ENCODE results near the gene LRMDA. TPM values are rescaled to one million over a fixed set of nuclear protein-coding genes. Genes with fewer than 3 reads are reported as not detected.

LRMDA gene
- total and polyA plus RNA-seq, 2 donors (not counting 1 experiment from before 2014, with no cell fraction given): 0.12 TPM; not detected in 1

DNA sequence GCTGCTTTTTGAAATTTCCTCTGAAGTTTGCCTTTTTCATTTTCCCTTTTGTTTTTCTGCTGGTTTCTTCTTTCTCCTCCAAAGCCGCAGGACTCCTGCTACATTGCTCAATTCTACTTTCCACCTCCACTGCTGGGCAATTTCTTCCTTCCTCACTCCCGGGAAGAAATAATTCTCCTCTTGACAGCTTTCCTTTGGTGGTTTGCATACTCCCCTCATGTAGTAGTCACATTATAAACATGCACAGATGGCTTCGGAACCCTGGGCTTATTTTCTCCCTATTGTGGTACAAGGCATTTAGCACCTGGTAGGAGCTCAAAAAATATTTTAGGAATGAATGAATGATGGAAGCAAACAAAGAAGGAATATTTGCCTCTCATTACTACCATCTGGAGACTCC, 977.2 kb downstream of the LRMDA start:
- CTCF ChIA-PET: no interaction called here
- Histone ChIP-seq H3K9ac (ENCODE audit: low read length) (no peak overlapping the region), H3K27ac (ENCODE audit: low read length in 2 of 2) (no peak overlapping the region), H3K4me2 (replicated peaks; ENCODE audit: low read depth, low read length, poor library complexity, severe bottlenecking) (no peak overlapping the region), H3K27me3 (replicated peaks in 1 of 4; ENCODE audit: control extremely low read depth in 1 of 4, control insufficient read depth in 3 of 4, insufficient read depth in 4 of 4, low read length in 3 of 4) (no peaks in the 10 kb centered on the region), H4K20me1 (ENCODE audit: control insufficient read depth, insufficient read depth, low read length, poor library complexity, severe bottlenecking) (no peaks in the 10 kb centered on the region), H3K9me3 (ENCODE audit: control extremely low read depth in 1 of 3, control insufficient read depth in 2 of 3, insufficient read depth in 1 of 3, low read length in 2 of 3) (peaks cover 0 to 3% (median 0%) of the 10 kb centered on the region in 3 donors), H2AFZ (ENCODE audit: insufficient read depth, low read depth, low read length, poor library complexity, severe bottlenecking) (no peak overlapping the region), H3K36me3 (replicated peaks in 1 of 2; ENCODE audit: control extremely low read depth in 1 of 2, control insufficient read depth in 1 of 2, extremely low read depth in 1 of 2, insufficient read depth in 2 of 2, low read length in 1 of 2) (no peaks in the 10 kb centered on the region), H3K79me2 (ENCODE audit: control insufficient read depth, insufficient read depth, low read length) (no peaks in the 10 kb centered on the region), H3K4me1 (ENCODE audit: control insufficient read depth in 2 of 2, insufficient read depth in 2 of 2, low read length in 2 of 2) (no peaks in the 10 kb centered on the region), H3K4me3 (ENCODE audit: control extremely low read depth in 1 of 5, extremely low read depth in 1 of 5, insufficient read depth in 1 of 5, low read depth in 2 of 5, low read length in 4 of 5) (no peak overlapping the region)
- intact Hi-C loops (cut with micrococcal nuclease): no loop called here
- peaks cover 8% of the 10 kb centered on the region for H3K9me3 Mint-ChIP-seq (ENCODE audit: insufficient read depth)
- H3K27me3 Mint-ChIP-seq: no peaks in the 10 kb centered on the region
- WGBS (ENCODE audit: insufficient coverage): 56% methylated on average over 2 of the region's 3 CpGs
- POLR2A ChIA-PET: no interaction called here
- no peak overlapping the region for H3K4me3 Mint-ChIP-seq
- H3K4me1 Mint-ChIP-seq: no peaks in the 10 kb centered on the region
- ATAC-seq (ENCODE audit: low read depth) (no peak), DNase-seq (no peak)
- H3K27ac Mint-ChIP-seq: no peak overlapping the region
- TF ChIP-seq EZH2 (IDR thresholded peaks at IDR 0.05; ENCODE audit: borderline replicate concordance, insufficient read depth, low read depth, low read length, poor library complexity, severe bottlenecking): no peak

GRCh38 chr10:76411729-76412435, 980.5 kb downstream of the LRMDA start:
- ChIA-PET CTCF (no interaction called here), POLR2A (no interaction called here)
- Mint-ChIP-seq H3K4me1 (no peaks in the 10 kb centered on the region), H3K27me3 (no peaks in the 10 kb centered on the region), H3K4me3 (no peak overlapping the region), H3K9me3 (ENCODE audit: insufficient read depth) (peaks cover 9% of the 10 kb centered on the region), H3K27ac (no peak overlapping the region)
- TF ChIP-seq, protein P1, sequence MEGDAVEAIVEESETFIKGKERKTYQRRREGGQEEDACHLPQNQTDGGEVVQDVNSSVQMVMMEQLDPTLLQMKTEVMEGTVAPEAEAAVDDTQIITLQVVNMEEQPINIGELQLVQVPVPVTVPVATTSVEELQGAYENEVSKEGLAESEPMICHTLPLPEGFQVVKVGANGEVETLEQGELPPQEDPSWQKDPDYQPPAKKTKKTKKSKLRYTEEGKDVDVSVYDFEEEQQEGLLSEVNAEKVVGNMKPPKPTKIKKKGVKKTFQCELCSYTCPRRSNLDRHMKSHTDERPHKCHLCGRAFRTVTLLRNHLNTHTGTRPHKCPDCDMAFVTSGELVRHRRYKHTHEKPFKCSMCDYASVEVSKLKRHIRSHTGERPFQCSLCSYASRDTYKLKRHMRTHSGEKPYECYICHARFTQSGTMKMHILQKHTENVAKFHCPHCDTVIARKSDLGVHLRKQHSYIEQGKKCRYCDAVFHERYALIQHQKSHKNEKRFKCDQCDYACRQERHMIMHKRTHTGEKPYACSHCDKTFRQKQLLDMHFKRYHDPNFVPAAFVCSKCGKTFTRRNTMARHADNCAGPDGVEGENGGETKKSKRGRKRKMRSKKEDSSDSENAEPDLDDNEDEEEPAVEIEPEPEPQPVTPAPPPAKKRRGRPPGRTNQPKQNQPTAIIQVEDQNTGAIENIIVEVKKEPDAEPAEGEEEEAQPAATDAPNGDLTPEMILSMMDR (IDR thresholded peaks at IDR 0.05): no peak
- no peak for TF ChIP-seq EZH2 (IDR thresholded peaks at IDR 0.05; ENCODE audit: borderline replicate concordance, insufficient read depth, low read depth, low read length, poor library complexity, severe bottlenecking)
- Histone ChIP-seq H3K4me1 (ENCODE audit: control insufficient read depth in 2 of 2, insufficient read depth in 2 of 2, low read length in 2 of 2) (no peaks in the 10 kb centered on the region), H3K4me3 (ENCODE audit: control extremely low read depth in 1 of 5, extremely low read depth in 1 of 5, insufficient read depth in 1 of 5, low read depth in 2 of 5, low read length in 4 of 5) (no peak overlapping the region), H3K36me3 (replicated peaks in 1 of 2; ENCODE audit: control extremely low read depth in 1 of 2, control insufficient read depth in 1 of 2, extremely low read depth in 1 of 2, insufficient read depth in 2 of 2, low read length in 1 of 2) (no peaks in the 10 kb centered on the region), H4K20me1 (ENCODE audit: control insufficient read depth, insufficient read depth, low read length, poor library complexity, severe bottlenecking) (no peaks in the 10 kb centered on the region), H3K27ac (ENCODE audit: low read length in 2 of 2) (no peak overlapping the region), H3K79me2 (ENCODE audit: control insufficient read depth, insufficient read depth, low read length) (no peaks in the 10 kb centered on the region), H2AFZ (ENCODE audit: insufficient read depth, low read depth, low read length, poor library complexity, severe bottlenecking) (no peak overlapping the region), H3K27me3 (replicated peaks in 1 of 4; ENCODE audit: control extremely low read depth in 1 of 4, control insufficient read depth in 3 of 4, insufficient read depth in 4 of 4, low read length in 3 of 4) (no peaks in the 10 kb centered on the region), H3K9ac (ENCODE audit: low read length) (no peak overlapping the region), H3K9me3 (ENCODE audit: control extremely low read depth in 1 of 3, control insufficient read depth in 2 of 3, insufficient read depth in 1 of 3, low read length in 2 of 3) (peaks cover 0 to 3% (median 0%) of the 10 kb centered on the region in 3 donors), H3K4me2 (replicated peaks; ENCODE audit: low read depth, low read length, poor library complexity, severe bottlenecking) (no peak overlapping the region)
- ATAC-seq (ENCODE audit: low read depth) (no peak), DNase-seq (no peak)
- 80% methylated on average over 5 of the region's 8 CpGs for WGBS (ENCODE audit: insufficient coverage)
- intact Hi-C loops (cut with micrococcal nuclease): no loop called here
